Measurements from ENCODE around the gene TRAPPC2L.

- TF ChIP-seq CTCF (conservative IDR thresholded peaks at IDR 0.05) (no peak), ZFX (IDR thresholded peaks at IDR 0.05) (peak; percentile 42; the same call in 1 of the 2 replicates)
Measured at GRCh38 chr16:88810912-88811768, 45.8 kb upstream of the TRAPPC2L start.

Data from C4-2B (cell line).